Endothelial cell of umbilical vein (primary cell): ENCODE measurements around the gene APBB2. TPM values are rescaled to one million over a fixed set of nuclear protein-coding genes. Genes with fewer than 3 reads are reported as not detected.

Source experiments
- BruUV-seq: library from RNA; stranded (reverse); fragments of 400-500 nt; replicated peaks from 2 replicates; lab custom pipeline; 2021; lab: Mats Ljungman, UMichigan
- CTCF ChIA-PET: fragments of 300-600, 350-600 bp; sonication (Branson Sonifier 250); formaldehyde crosslinking; loops from one replicate; lab custom pipeline; 2021; ENCODE audit warnings: antibody characterized with exemption, inconsistent platforms; lab: Charles Lee
- POLR2A ChIA-PET: fragments of 300-600, 350-600 bp; sonication (Branson Sonifier 250); formaldehyde crosslinking; loops from one replicate; lab custom pipeline; 2021; ENCODE audit warnings: antibody characterized with exemption, inconsistent platforms; lab: Charles Lee
- DNase-seq: peaks from one replicate; pipeline ENCODE4 v3.0.0-alpha.2; 2011; ENCODE audit warnings: low read depth, low spot score
- FAIRE-seq: peaks from 2 replicates; lab custom pipeline; 2011; peaks lifted over from hg19 to GRCh38; lab: Jason Lieb, UNC
- H2AFZ ChIP-seq: 2 replicates; pipeline ENCODE4 v1.6.0; 2012; ENCODE audit warnings: low read depth, low read length, control low read depth, inconsistent platforms
- H3K27ac ChIP-seq: 2 replicates; pipeline ENCODE4 v1.5.1; 2011; ENCODE audit warnings: low read depth, mild to moderate bottlenecking, control low read depth, low read length, moderate library complexity; ENCODE audit not compliant: insufficient read depth
- H3K27me3 ChIP-seq, 2 experiments: 2 replicates each; pipeline versions ENCODE4 v1.6.0 to v1.6.1; 2011; ENCODE audit warnings: low read length in 2 of 2, mixed read lengths in 1 of 2; ENCODE audit not compliant: control insufficient read depth in 2 of 2, insufficient read depth in 2 of 2
- H3K36me3 ChIP-seq, 2 experiments: 2 replicates in 1 of 2; 3 replicates in 1 of 2; pipeline ENCODE4 v1.5.1; 2011; ENCODE audit warnings: low read length in 2 of 2, mild to moderate bottlenecking in 1 of 2, moderate library complexity in 1 of 2; ENCODE audit not compliant: control insufficient read depth in 2 of 2, insufficient read depth in 2 of 2; ENCODE audit errors: extremely low read depth in 1 of 2
- H3K4me1 ChIP-seq: 3 replicates; pipeline ENCODE4 v1.5.1; 2011; ENCODE audit warnings: mild to moderate bottlenecking, low read length; ENCODE audit not compliant: control insufficient read depth, insufficient read depth; ENCODE audit errors: extremely low read depth
- H3K4me2 ChIP-seq: 2 replicates; pipeline ENCODE4 v1.6.1; 2011; ENCODE audit warnings: low read length, control low read depth, mixed read lengths; ENCODE audit not compliant: insufficient read depth
- H3K4me3 ChIP-seq, 3 experiments: fragments of 200-600 bp in 1 of 3; sonication (generic), shearing (Covaris generic) in 1 of 3; replicated peaks in 1 of 3; 2 replicates each; pipeline ENCODE4 v1.5.1; 2011 to 2016; ENCODE audit warnings: control low read depth in 3 of 3, low read length in 3 of 3, mild to moderate bottlenecking in 2 of 3, inconsistent platforms in 1 of 3, low read depth in 1 of 3, moderate library complexity in 1 of 3; ENCODE audit not compliant: insufficient read depth in 1 of 3
- H3K79me2 ChIP-seq: 2 replicates; pipeline ENCODE4 v1.6.0; 2012; ENCODE audit warnings: low read length, inconsistent platforms; ENCODE audit not compliant: control insufficient read depth, insufficient read depth
- H3K9ac ChIP-seq: replicated peaks from 2 replicates; pipeline ENCODE3; 2011; ENCODE audit warnings: low read length, control low read depth; ENCODE audit not compliant: insufficient read depth; ENCODE audit errors: extremely low read depth
- H3K9me1 ChIP-seq: replicated peaks from 3 replicates; pipeline ENCODE4 v1.6.0; 2011; ENCODE audit warnings: mild to moderate bottlenecking, low read length; ENCODE audit not compliant: control insufficient read depth, insufficient read depth; ENCODE audit errors: extremely low read depth
- H3K9me3 ChIP-seq: replicated peaks from 2 replicates; pipeline ENCODE4 v1.5.1; 2012; ENCODE audit warnings: low read length, inconsistent platforms; ENCODE audit not compliant: control insufficient read depth, insufficient read depth
- H4K20me1 ChIP-seq: replicated peaks from 2 replicates; pipeline ENCODE3; 2011; ENCODE audit warnings: mild to moderate bottlenecking, low read length; ENCODE audit not compliant: control insufficient read depth, insufficient read depth; ENCODE audit errors: extremely low read depth
- CTCF ChIP-seq, 2 donors: IDR thresholded peaks; 1 replicate in 1 of 2; 2 replicates in 1 of 2; pipeline ENCODE4 v1.5.1; 2011; ENCODE audit warnings: low read length in 2 of 2, mild to moderate bottlenecking in 2 of 2, moderate library complexity in 2 of 2, control low read depth in 1 of 2, inconsistent platforms in 1 of 2, low read depth in 1 of 2; ENCODE audit not compliant: insufficient read depth in 1 of 2; ENCODE audit errors: extremely low read depth in 1 of 2
- EZH2 ChIP-seq: IDR thresholded peaks from 2 replicates; pipeline ENCODE4 v1.6.1; 2012; ENCODE audit warnings: borderline replicate concordance, low read depth, mild to moderate bottlenecking, moderate library complexity, low read length, inconsistent platforms; ENCODE audit not compliant: severe bottlenecking
- FOS ChIP-seq: IDR thresholded peaks from 2 replicates; pipeline ENCODE4 v1.6.1; 2011; ENCODE audit warnings: mild to moderate bottlenecking, low read length, moderate library complexity, borderline replicate concordance; ENCODE audit not compliant: insufficient read depth
- GATA2 ChIP-seq: IDR thresholded peaks from 2 replicates; pipeline ENCODE4 v1.7.0; 2011; ENCODE audit warnings: low read depth, mild to moderate bottlenecking, moderate library complexity, mixed read lengths, low read length; ENCODE audit not compliant: insufficient read length, insufficient read depth
- JUN ChIP-seq: IDR thresholded peaks from 2 replicates; pipeline ENCODE4 v1.6.1; 2011; ENCODE audit warnings: borderline replicate concordance, low read depth; ENCODE audit not compliant: insufficient read length, insufficient read depth
- MAX ChIP-seq: IDR thresholded peaks from 2 replicates; pipeline ENCODE4 v1.6.1; 2011; ENCODE audit not compliant: insufficient read depth, insufficient read length
- MYC ChIP-seq: IDR thresholded peaks from one replicate; pipeline ENCODE4 v1.6.1; 2011; ENCODE audit warnings: mild to moderate bottlenecking, low read depth, low read length
- POLR2A ChIP-seq: IDR thresholded peaks from 2 replicates; pipeline ENCODE4 v1.6.1; 2012; ENCODE audit warnings: low read depth, mild to moderate bottlenecking, control low read depth, low read length
- POLR2AphosphoS5 ChIP-seq: IDR thresholded peaks from 2 replicates; pipeline ENCODE4 v1.6.1; 2012; ENCODE audit warnings: low read depth, mild to moderate bottlenecking, control low read depth, low read length, moderate library complexity; ENCODE audit not compliant: insufficient read depth
- dilution Hi-C: fragments of 300-500 bp; cut with MboI; formaldehyde crosslinking; loops from one replicate; pipeline ENCODE4 v1.15.0; 2019; ENCODE audit warnings: low sequenced_read_pairs; ENCODE audit not compliant: extremely low pct_ligation_motif_present
- intact Hi-C: fragments of 100-400 bp; cut with micrococcal nuclease; formaldehyde crosslinking; loops from one replicate; pipeline ENCODE4 v1.10.0; 2022
- polyA plus RNA-seq, 4 experiments: library from polyadenylated mRNA; depleted of rRNA in 3 of 4; stranded (reverse) in 3 of 4; unstranded in 1 of 4; fragments of >200 nt; gene quantifications; 2 replicates each; pipeline versions ENCODE4 v1.2.1 to v1.2.3, GENCODE V29; 2011 to 2012; ENCODE audit warnings: missing spikeins in 1 of 4
- total RNA-seq: library from RNA; stranded (reverse); gene quantifications from 2 replicates; pipeline ENCODE4 v1.2.3, GENCODE V29; 2021

The APBB2 gene
- total and polyA plus RNA-seq, 2 donors (not counting 3 experiments of a cell fraction or from before 2014, with no cell fraction given): 79.8 to 124 TPM

- no peaks in the 10 kb centered on the region for H3K4me1 ChIP-seq
- no peak overlapping the region for H3K9ac ChIP-seq
- CTCF ChIA-PET: interaction anchor here (1.8 kb wide), 1 partner anchor 10 kb away, joined by 9 read pairs; no protein-coding TSS in a partner anchor
- intact Hi-C loops: no loop called here
- H3K79me2 ChIP-seq: no peaks in the 10 kb centered on the region
- no peaks in the 10 kb centered on the region for H4K20me1 ChIP-seq
- dilution Hi-C loops: no loop called here
- no TSS peak for BruUV-seq
- H3K4me2 ChIP-seq: no peak overlapping the region
- no peaks in the 10 kb centered on the region for H3K9me1 ChIP-seq
- H3K27ac ChIP-seq: no peak overlapping the region
- FAIRE-seq (no peak), DNase-seq (no peak)
- no peaks in the 10 kb centered on the region for H3K27me3 ChIP-seq
- POLR2A ChIA-PET: no interaction called here
- TF ChIP-seq JUN (no peak), EZH2 (no peak), GATA2 (no peak), POLR2A (no peak), MYC (no peak), FOS (no peak), CTCF (IDR thresholded peaks at IDR 0.05; ENCODE audit: extremely low read depth in 1 of 2, insufficient read depth in 1 of 2, low read depth in 1 of 2, low read length in 2 of 2) (no peak), MAX (no peak), POLR2AphosphoS5 (no peak)
- peaks cover 11 to 26% of the 10 kb centered on the region in 2 experiments for H3K36me3 ChIP-seq
- no peak overlapping the region for H2AFZ ChIP-seq
- no peak overlapping the region for H3K4me3 ChIP-seq
- no peaks in the 10 kb centered on the region for H3K9me3 ChIP-seq
These were observed 383.0 kb downstream of the APBB2 start for GRCh38 chr4:40831146-40831907.
